SK-N-SH (cell line): Measurements from ENCODE around the gene ENDOV. TPM values are rescaled to one million over a fixed set of nuclear protein-coding genes. Genes with fewer than 3 reads are reported as not detected.

ENCODE experiments used
- CTCF ChIA-PET: fragments of 300-600, 350-600 bp; formaldehyde crosslinking; extraction: SDS; loops from one replicate; lab custom pipeline; 2021; lab: Yijun Ruan, JAX
- POLR2A ChIA-PET: fragments of 350-600 bp; sonication (Branson Sonifier 250); formaldehyde crosslinking; extraction: SDS; loops from one replicate; lab custom pipeline; 2020; ENCODE audit warnings: antibody characterized with exemption, inconsistent platforms; lab: Yijun Ruan, JAX
- DNase-seq: peaks from one replicate; pipeline ENCODE4 v3.0.0; 2012
- H2AFZ ChIP-seq: fragments of 200-600 bp; sonication (generic); 2 replicates; pipeline ENCODE4 v1.8.1; 2016; ENCODE audit warnings: antibody characterized with exemption, mild to moderate bottlenecking, low read depth
- H3F3A ChIP-seq: fragments of 200-600 bp; sonication (generic); replicated peaks from 2 replicates; pipeline ENCODE3; 2016; ENCODE audit warnings: antibody characterized with exemption, mild to moderate bottlenecking; ENCODE audit not compliant: insufficient read depth
- H3K27ac ChIP-seq, 2 experiments: fragments of 200-500 bp in 1 of 2; fragments of 200-600 bp in 1 of 2; sonication (Bioruptor generic) in 1 of 2; sonication (generic), shearing (Covaris generic) in 1 of 2; 2 replicates each; pipeline versions ENCODE4 v1.5.1 to v1.6.1; 2014 to 2016; ENCODE audit warnings: low read depth in 2 of 2, inconsistent platforms in 1 of 2, low read length in 1 of 2, mild to moderate bottlenecking in 1 of 2, mixed read lengths in 1 of 2
- H3K27me3 ChIP-seq: fragments of 200-600 bp; sonication (generic), shearing (Covaris generic); 2 replicates; pipeline ENCODE4 v1.6.1; 2016; ENCODE audit warnings: mixed run types; ENCODE audit not compliant: insufficient read depth
- H3K36me3 ChIP-seq, 2 experiments: fragments of 200-500 bp in 1 of 2; fragments of 200-600 bp in 1 of 2; sonication (Bioruptor generic) in 1 of 2; sonication (generic) in 1 of 2; replicated peaks in 1 of 2; 2 replicates each; pipeline versions ENCODE3 to v1.5.1; 2014 to 2016; ENCODE audit warnings: low read length in 1 of 2, mild to moderate bottlenecking in 1 of 2; ENCODE audit not compliant: insufficient read depth in 2 of 2, control insufficient read depth in 1 of 2
- H3K4me1 ChIP-seq, 2 experiments: fragments of 200-500 bp in 1 of 2; fragments of 200-600 bp in 1 of 2; sonication (Bioruptor generic) in 1 of 2; sonication (generic), shearing (Covaris generic) in 1 of 2; 2 replicates each; pipeline versions ENCODE4 v1.5.1 to v1.6.1; 2014 to 2016; ENCODE audit warnings: low read depth in 1 of 2, low read length in 1 of 2, mixed run types in 1 of 2; ENCODE audit not compliant: insufficient read depth in 2 of 2, control insufficient read depth in 1 of 2
- H3K4me2 ChIP-seq: fragments of 200-600 bp; sonication (generic), shearing (Covaris generic); 2 replicates; pipeline ENCODE4 v1.6.1; 2017; ENCODE audit warnings: mixed run types
- H3K4me3 ChIP-seq, 2 experiments: fragments of 200-500 bp in 1 of 2; fragments of 200-600 bp in 1 of 2; sonication (Bioruptor generic) in 1 of 2; sonication (generic), shearing (Covaris generic) in 1 of 2; 2 replicates each; pipeline versions ENCODE4 v1.5.1 to v1.8.1; 2014 to 2016; ENCODE audit warnings: low read depth in 2 of 2, inconsistent platforms in 1 of 2, low read length in 1 of 2, mild to moderate bottlenecking in 1 of 2, mixed read lengths in 1 of 2, moderate library complexity in 1 of 2
- H3K79me2 ChIP-seq: fragments of 200-600 bp; sonication (generic); 2 replicates; pipeline ENCODE4 v1.8.1; 2017; ENCODE audit warnings: mild to moderate bottlenecking; ENCODE audit not compliant: insufficient read depth
- H3K9ac ChIP-seq: fragments of 200-600 bp; sonication (generic); 2 replicates; pipeline ENCODE4 v1.6.1; 2017; ENCODE audit warnings: mixed run types
- H3K9me2 ChIP-seq: fragments of 200-600 bp; sonication (generic); 2 replicates; pipeline ENCODE4 v1.6.1; 2017; ENCODE audit warnings: mixed run types
- H3K9me3 ChIP-seq: fragments of 200-600 bp; sonication (generic); 2 replicates; pipeline ENCODE4 v1.6.1; 2017; ENCODE audit warnings: mixed run types, mild to moderate bottlenecking, moderate library complexity
- H4K20me1 ChIP-seq: fragments of 200-600 bp; sonication (generic); 2 replicates; pipeline ENCODE4 v1.6.1; 2017; ENCODE audit warnings: mild to moderate bottlenecking, mixed run types; ENCODE audit not compliant: insufficient read depth
- CHD2 ChIP-seq: fragments of 150-350 bp; IDR thresholded peaks from 2 replicates; pipeline ENCODE4 v1.6.1; 2018; ENCODE audit warnings: low read length; ENCODE audit not compliant: partially characterized antibody
- CTCF ChIP-seq: fragments of 200-600 bp; sonication (generic); IDR thresholded peaks from 2 replicates; pipeline ENCODE4 v1.6.1; 2017; ENCODE audit warnings: antibody characterized with exemption, mild to moderate bottlenecking, moderate library complexity
- ELF1 ChIP-seq: IDR thresholded peaks from 2 replicates; pipeline ENCODE4 v1.4.0; 2012
- EP300 ChIP-seq, 2 experiments: IDR thresholded peaks; 2 replicates each; pipeline versions ENCODE4 v1.4.0 to v1.6.1; 2012; ENCODE audit warnings: borderline replicate concordance in 1 of 2, low read depth in 1 of 2, low read length in 1 of 2
- EZH2phosphoT487 ChIP-seq: fragments of 200-600 bp; sonication (generic); IDR thresholded peaks from 2 replicates; pipeline ENCODE4 v1.6.1; 2017; ENCODE audit warnings: low read depth, mixed run types, mild to moderate bottlenecking, antibody characterized with exemption, moderate library complexity, borderline replicate concordance
- FOSL2 ChIP-seq: IDR thresholded peaks from 2 replicates; pipeline ENCODE4 v1.4.0; 2012; ENCODE audit warnings: low read depth, mild to moderate bottlenecking, moderate library complexity, borderline replicate concordance
- FOXJ3 ChIP-seq: sonication (generic); formaldehyde crosslinking; IDR thresholded peaks from 2 replicates; pipeline ENCODE4 v1.5.1; 2020; ENCODE audit warnings: mild to moderate bottlenecking, missing genetic modification reagents
- GABPA ChIP-seq: IDR thresholded peaks from 2 replicates; pipeline ENCODE4 v1.4.0; 2012; ENCODE audit warnings: low read depth, mild to moderate bottlenecking
- NRF1 ChIP-seq: IDR thresholded peaks from 2 replicates; pipeline ENCODE4 v1.6.1; 2012; ENCODE audit warnings: low read depth, mild to moderate bottlenecking, low read length
- POLR2AphosphoS5 ChIP-seq: IDR thresholded peaks from 2 replicates; pipeline ENCODE4 v1.6.1; 2012; ENCODE audit warnings: low read depth, low read length
- RAD21 ChIP-seq: IDR thresholded peaks from 2 replicates; pipeline ENCODE4 v1.6.1; 2012; ENCODE audit warnings: mild to moderate bottlenecking, low read length
- RCOR1 ChIP-seq: fragments of 150-350 bp; IDR thresholded peaks from 2 replicates; pipeline ENCODE4 v1.6.1; 2017; ENCODE audit warnings: antibody characterized with exemption, low read length
- SMC3 ChIP-seq: IDR thresholded peaks from 2 replicates; pipeline ENCODE4 v1.6.1; 2012; ENCODE audit warnings: low read depth, low read length, improper control_type of control experiment
- TCF12 ChIP-seq: IDR thresholded peaks from 2 replicates; pipeline ENCODE4 v1.4.0; 2012
- USF1 ChIP-seq: IDR thresholded peaks from 2 replicates; pipeline ENCODE4 v1.4.0; 2012; ENCODE audit warnings: low read depth, borderline replicate concordance
- YY1 ChIP-seq: IDR thresholded peaks from 2 replicates; pipeline ENCODE4 v1.4.0; 2012; ENCODE audit warnings: low read depth, mild to moderate bottlenecking
- WGBS: methylation state at CpG from one replicate; pipeline ENCODE4 v1.1.6; 2017; ENCODE audit warnings: low lambda C conversion rate; 5-methylcytosine and 5-hydroxymethylcytosine counted together
- polyA plus RNA-seq, 3 experiments: library from polyadenylated mRNA; depleted of rRNA; stranded (reverse); fragments of >200 nt; gene quantifications; 2 replicates each; pipeline ENCODE4 v1.2.3, GENCODE V29; 2012
- TF ChIP-seq, protein P1 (sequence below): fragments of 150-350 bp; IDR thresholded peaks from 2 replicates; pipeline ENCODE4 v1.6.1; 2017; ENCODE audit warnings: antibody characterized with exemption, low read length, low read depth, borderline replicate concordance
- TF ChIP-seq, protein P2 (sequence below): IDR thresholded peaks from 2 replicates; pipeline ENCODE4; 2012
- TF ChIP-seq, protein P3 (sequence below): IDR thresholded peaks from 2 replicates; pipeline ENCODE4 v1.6.1; 2012; ENCODE audit warnings: mild to moderate bottlenecking, low read depth, low read length, moderate library complexity

ENDOV gene
- polyA plus RNA-seq, 1 of the 3 experiments (the other 2 are of a cell fraction): 83.6 TPM

GRCh38 chr17:80385046-80385445 is 29.9 kb upstream of the ENDOV start (continued):
- no peak for TF ChIP-seq FOSL2

- Histone ChIP-seq H3K4me3 (no peak overlapping the region), H3K36me3 (peaks cover 73 to 85% of the 10 kb centered on the region in 2 experiments), H2AFZ (no peak overlapping the region), H3K79me2 (no peaks in the 10 kb centered on the region), H3K4me1 (peaks cover 0 to 32% of the 10 kb centered on the region in 2 experiments; a peak in 2 of 4 replicates), H3K9ac (no peak overlapping the region), H3K27ac (no peak overlapping the region), H3K9me3 (no peaks in the 10 kb centered on the region), H4K20me1 (no peaks in the 10 kb centered on the region), H3K27me3 (no peaks in the 10 kb centered on the region), H3K4me2 (no peak overlapping the region), H3K9me2 (no peaks in the 10 kb centered on the region), H3F3A (peaks cover 10% of the 10 kb centered on the region)
- WGBS: 97% methylated on average over 14 of the region's 14 CpGs
- DNase-seq: no peak
- ChIA-PET POLR2A (no interaction called here), CTCF (interaction anchor here (0.7 to 3.3 kb wide), 5 partner anchors 8 to 303 kb away, joined by 3 to 8 read pairs (median 4); no protein-coding TSS in a partner anchor)
- no peak for TF ChIP-seq CTCF
- TF ChIP-seq YY1: no peak
- TF ChIP-seq EP300 (IDR thresholded peaks at IDR 0.05; ENCODE audit: borderline replicate concordance in 1 of 2, low read depth in 1 of 2, low read length in 1 of 2): no peak
- TF ChIP-seq, protein P1, sequence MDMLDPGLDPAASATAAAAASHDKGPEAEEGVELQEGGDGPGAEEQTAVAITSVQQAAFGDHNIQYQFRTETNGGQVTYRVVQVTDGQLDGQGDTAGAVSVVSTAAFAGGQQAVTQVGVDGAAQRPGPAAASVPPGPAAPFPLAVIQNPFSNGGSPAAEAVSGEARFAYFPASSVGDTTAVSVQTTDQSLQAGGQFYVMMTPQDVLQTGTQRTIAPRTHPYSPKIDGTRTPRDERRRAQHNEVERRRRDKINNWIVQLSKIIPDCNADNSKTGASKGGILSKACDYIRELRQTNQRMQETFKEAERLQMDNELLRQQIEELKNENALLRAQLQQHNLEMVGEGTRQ: no peak
- no peak for TF ChIP-seq SMC3
- no peak for TF ChIP-seq ELF1
- no peak for TF ChIP-seq FOSL2
- TF ChIP-seq RCOR1: no peak
- no peak for TF ChIP-seq CHD2
- no peak for TF ChIP-seq POLR2AphosphoS5
- TF ChIP-seq, protein P2, sequence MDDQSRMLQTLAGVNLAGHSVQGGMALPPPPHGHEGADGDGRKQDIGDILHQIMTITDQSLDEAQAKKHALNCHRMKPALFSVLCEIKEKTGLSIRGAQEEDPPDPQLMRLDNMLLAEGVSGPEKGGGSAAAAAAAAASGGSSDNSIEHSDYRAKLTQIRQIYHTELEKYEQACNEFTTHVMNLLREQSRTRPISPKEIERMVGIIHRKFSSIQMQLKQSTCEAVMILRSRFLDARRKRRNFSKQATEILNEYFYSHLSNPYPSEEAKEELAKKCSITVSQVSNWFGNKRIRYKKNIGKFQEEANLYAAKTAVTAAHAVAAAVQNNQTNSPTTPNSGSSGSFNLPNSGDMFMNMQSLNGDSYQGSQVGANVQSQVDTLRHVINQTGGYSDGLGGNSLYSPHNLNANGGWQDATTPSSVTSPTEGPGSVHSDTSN: no peak
- TF ChIP-seq, protein P3, sequence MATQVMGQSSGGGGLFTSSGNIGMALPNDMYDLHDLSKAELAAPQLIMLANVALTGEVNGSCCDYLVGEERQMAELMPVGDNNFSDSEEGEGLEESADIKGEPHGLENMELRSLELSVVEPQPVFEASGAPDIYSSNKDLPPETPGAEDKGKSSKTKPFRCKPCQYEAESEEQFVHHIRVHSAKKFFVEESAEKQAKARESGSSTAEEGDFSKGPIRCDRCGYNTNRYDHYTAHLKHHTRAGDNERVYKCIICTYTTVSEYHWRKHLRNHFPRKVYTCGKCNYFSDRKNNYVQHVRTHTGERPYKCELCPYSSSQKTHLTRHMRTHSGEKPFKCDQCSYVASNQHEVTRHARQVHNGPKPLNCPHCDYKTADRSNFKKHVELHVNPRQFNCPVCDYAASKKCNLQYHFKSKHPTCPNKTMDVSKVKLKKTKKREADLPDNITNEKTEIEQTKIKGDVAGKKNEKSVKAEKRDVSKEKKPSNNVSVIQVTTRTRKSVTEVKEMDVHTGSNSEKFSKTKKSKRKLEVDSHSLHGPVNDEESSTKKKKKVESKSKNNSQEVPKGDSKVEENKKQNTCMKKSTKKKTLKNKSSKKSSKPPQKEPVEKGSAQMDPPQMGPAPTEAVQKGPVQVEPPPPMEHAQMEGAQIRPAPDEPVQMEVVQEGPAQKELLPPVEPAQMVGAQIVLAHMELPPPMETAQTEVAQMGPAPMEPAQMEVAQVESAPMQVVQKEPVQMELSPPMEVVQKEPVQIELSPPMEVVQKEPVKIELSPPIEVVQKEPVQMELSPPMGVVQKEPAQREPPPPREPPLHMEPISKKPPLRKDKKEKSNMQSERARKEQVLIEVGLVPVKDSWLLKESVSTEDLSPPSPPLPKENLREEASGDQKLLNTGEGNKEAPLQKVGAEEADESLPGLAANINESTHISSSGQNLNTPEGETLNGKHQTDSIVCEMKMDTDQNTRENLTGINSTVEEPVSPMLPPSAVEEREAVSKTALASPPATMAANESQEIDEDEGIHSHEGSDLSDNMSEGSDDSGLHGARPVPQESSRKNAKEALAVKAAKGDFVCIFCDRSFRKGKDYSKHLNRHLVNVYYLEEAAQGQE: no peak
- no peak for TF ChIP-seq USF1
- no peak for TF ChIP-seq TCF12
- TF ChIP-seq NRF1: no peak
- no peak for TF ChIP-seq GABPA
- no peak for TF ChIP-seq RAD21
- no peak for TF ChIP-seq EZH2phosphoT487
- TF ChIP-seq FOXJ3 (CRISPR knock-in tag): no peak
Measured at GRCh38 chr17:80386341-80386740, 28.6 kb upstream of the ENDOV start.
